Measurements from ENCODE around the gene POTEI. TPM values are rescaled to one million over a fixed set of nuclear protein-coding genes. Genes with fewer than 3 reads are reported as not detected.

The POTEI gene
- total RNA-seq, result 0.16 and 0.63 TPM in 2 replicates

DNA sequence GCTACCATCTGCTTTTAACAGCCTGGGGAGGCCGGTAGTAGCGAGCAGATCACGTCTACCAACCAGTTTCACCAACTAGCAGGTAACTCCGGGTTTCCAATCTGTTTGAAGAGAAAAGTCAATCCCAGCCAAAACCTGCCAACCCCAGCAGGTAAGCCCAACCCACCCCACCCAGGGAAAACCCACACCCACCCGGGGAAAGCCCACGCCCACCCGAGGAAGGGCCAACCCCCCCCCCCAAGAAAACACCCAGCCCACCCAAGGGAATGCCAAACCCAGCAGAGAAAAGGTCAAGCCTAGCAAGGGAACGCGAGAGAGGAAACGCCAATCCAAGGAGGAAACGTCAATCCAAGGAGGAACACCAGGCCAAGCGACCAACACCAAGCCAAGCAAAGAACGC lies at the start of gene POTEI:
POTEI (minus strand) TSS at position 101 of the 400 bp plus-strand sequence; CDS start at position 8, 93 bp downstream.

GRCh38 chr2:130520992-130521391 lies 11.9 kb upstream of the POTEI start, which contains the start of gene CFC1B:
Gene CFC1B (plus strand): TSS chr2:130521222. CDS start chr2:130521485, 263 bp downstream.

Other genes with a start within 250 kb of the POTEI start
- 65.9 and 111 TPM in 2 replicates for gene IMP4, start 166.4 kb downstream of the POTEI start, total RNA-seq
- 20.9 and 32.5 TPM in 2 replicates for gene PTPN18, start 153.3 kb downstream of the POTEI start, total RNA-seq
- not detected in 2 replicates for gene CFC1B, start 11.9 kb upstream of the POTEI start, total RNA-seq
- gene CFC1, start 90.2 kb upstream of the POTEI start, total RNA-seq, result not detected in 2 replicates
- 0.16 and 0.63 TPM in 2 replicates for gene POTEJ, start 102.1 kb upstream of the POTEI start, total RNA-seq
- not detected in 2 replicates for gene GPR148, start 219.7 kb upstream of the POTEI start, total RNA-seq
- gene AMER3, start 246.2 kb upstream of the POTEI start, total RNA-seq, result not detected in 2 replicates

All from bladder microvascular endothelial cell (primary cell).